Subcutaneous abdominal adipose tissue (tissue), 5 donors: ENCODE results near the gene EXOC3.
"Not testable (repeated sequence)": the region's sequence is repeated elsewhere in the genome, so short reads cannot be mapped to it uniquely, and the experiment has no call there.

Source experiments
- H3K27ac ChIP-seq: one replicate; pipeline ENCODE4 v1.7.0; 2013; ENCODE audit warnings: low read depth, mild to moderate bottlenecking, inconsistent platforms, low read length, moderate library complexity
- H3K27me3 ChIP-seq, 5 donors: one replicate each; pipeline ENCODE4 v1.7.0; 2013; ENCODE audit warnings: low read length in 5 of 5, inconsistent platforms in 1 of 5; ENCODE audit not compliant: control insufficient read depth in 5 of 5, insufficient read depth in 4 of 5
- H3K36me3 ChIP-seq, 5 donors: one replicate each; pipeline ENCODE4 v1.7.0; 2013; ENCODE audit warnings: low read length in 5 of 5; ENCODE audit not compliant: control insufficient read depth in 5 of 5, insufficient read depth in 5 of 5
- H3K4me1 ChIP-seq, 5 donors: one replicate each; pipeline ENCODE4 v1.7.0; 2013; ENCODE audit warnings: low read length in 5 of 5, mild to moderate bottlenecking in 3 of 5, moderate library complexity in 1 of 5; ENCODE audit not compliant: control insufficient read depth in 5 of 5, insufficient read depth in 5 of 5
- H3K4me3 ChIP-seq, 5 donors: one replicate each; pipeline ENCODE4 v1.7.0; 2013; ENCODE audit warnings: low read length in 5 of 5, low read depth in 1 of 5
- H3K9ac ChIP-seq, 5 donors: one replicate each; pipeline ENCODE4 v1.7.0; 2013; ENCODE audit warnings: low read length in 5 of 5, mild to moderate bottlenecking in 4 of 5, moderate library complexity in 3 of 5
- H3K9me3 ChIP-seq, 5 donors: one replicate each; pipeline ENCODE4 v1.7.0; 2013; ENCODE audit warnings: low read length in 5 of 5; ENCODE audit not compliant: control insufficient read depth in 5 of 5
- donor health status: healthy.
- donor health status: healthy.
- donor health status: healthy.
- donor health status: healthy.
- donor health status: healthy.

EXOC3 gene

GRCh38 chr5:399296-400281 is 43.4 kb upstream of the EXOC3 start:
- Histone ChIP-seq H3K4me1 (peaks cover 4 to 23% (median 13%) of the 10 kb centered on the region in 5 donors), H3K9ac (peak overlapping the region in 2 of 5 donors; percentile 1 to 53), H3K9me3 (no peaks in the 10 kb centered on the region), H3K27ac (no peak overlapping the region), H3K4me3 (peak overlapping the region; percentile 13 to 52 (median 45)), H3K36me3 (no peaks in the 10 kb centered on the region), H3K27me3 (peaks cover 4 to 24% (median 14%) of the 10 kb centered on the region in 5 donors)

- Histone ChIP-seq H3K9ac (peak overlapping the region in 2 of 5 donors; percentile 1 to 53), H3K36me3 (no peaks in the 10 kb centered on the region), H3K27ac (no peak overlapping the region), H3K27me3 (peaks cover 4 to 26% (median 14%) of the 10 kb centered on the region in 5 donors), H3K4me1 (peaks cover 4 to 23% (median 13%) of the 10 kb centered on the region in 5 donors), H3K9me3 (no peaks in the 10 kb centered on the region), H3K4me3 (peak overlapping the region; percentile 13 to 52 (median 45))
These were observed 42.5 kb upstream of the EXOC3 start for GRCh38 chr5:400282-401145.

- no peak overlapping the region for H3K9ac ChIP-seq
- H3K36me3 ChIP-seq = no peaks in the 10 kb centered on the region
- H3K9me3 ChIP-seq = no peaks in the 10 kb centered on the region
- peaks cover 4 to 26% (median 14%) of the 10 kb centered on the region in 5 donors for H3K27me3 ChIP-seq
- peaks cover 4 to 23% (median 13%) of the 10 kb centered on the region in 5 donors for H3K4me1 ChIP-seq
- H3K4me3 ChIP-seq = no peak overlapping the region
- no peak overlapping the region for H3K27ac ChIP-seq
These were observed 41.6 kb upstream of the EXOC3 start for GRCh38 chr5:401146-402034.

- H3K9me3 ChIP-seq, H3K36me3 ChIP-seq, H3K27ac ChIP-seq, H3K4me3 ChIP-seq, H3K9ac ChIP-seq: not testable (repeated sequence)
- Histone ChIP-seq H3K27me3 (peaks cover 4 to 26% (median 14%) of the 10 kb centered on the region in 5 donors), H3K4me1 (peaks cover 4 to 23% (median 13%) of the 10 kb centered on the region in 5 donors)
These were observed 40.8 kb upstream of the EXOC3 start for GRCh38 chr5:402219-402614.

- Histone ChIP-seq H3K4me3 (peak overlapping the region in 1 of 5 donors; percentile 27), H3K9ac (no peak overlapping the region), H3K4me1 (peaks cover 4 to 23% (median 13%) of the 10 kb centered on the region in 5 donors), H3K9me3 (no peaks in the 10 kb centered on the region), H3K36me3 (no peaks in the 10 kb centered on the region), H3K27ac (no peak overlapping the region), H3K27me3 (peaks cover 4 to 26% (median 14%) of the 10 kb centered on the region in 5 donors)
These were observed 40.2 kb upstream of the EXOC3 start for GRCh38 chr5:402615-403359.

- H3K36me3 ChIP-seq = no peaks in the 10 kb centered on the region
- peaks cover 4 to 23% (median 13%) of the 10 kb centered on the region in 5 donors for H3K4me1 ChIP-seq
- H3K9ac ChIP-seq = no peak overlapping the region
- H3K4me3 ChIP-seq = no peak overlapping the region
- H3K27me3 ChIP-seq = peaks cover 4 to 26% (median 12%) of the 10 kb centered on the region in 5 donors
- no peaks in the 10 kb centered on the region for H3K9me3 ChIP-seq
- H3K27ac ChIP-seq = no peak overlapping the region
These were observed 39.0 kb upstream of the EXOC3 start for GRCh38 chr5:403995-404394.

GRCh38 chr5:404666-405241 is 38.2 kb upstream of the EXOC3 start:
- Histone ChIP-seq H3K4me3 (no peak overlapping the region), H3K27me3 (peaks cover 4 to 21% (median 11%) of the 10 kb centered on the region in 5 donors), H3K36me3 (no peaks in the 10 kb centered on the region), H3K4me1 (peaks cover 4 to 16% (median 8%) of the 10 kb centered on the region in 5 donors), H3K27ac (no peak overlapping the region), H3K9ac (no peak overlapping the region), H3K9me3 (no peaks in the 10 kb centered on the region)

GRCh38 chr5:405421-405820 is 37.6 kb upstream of the EXOC3 start:
- Histone ChIP-seq H3K9me3 (no peaks in the 10 kb centered on the region), H3K4me3 (no peak overlapping the region), H3K27me3 (peaks cover 4 to 16% (median 11%) of the 10 kb centered on the region in 5 donors), H3K27ac (no peak overlapping the region), H3K36me3 (no peaks in the 10 kb centered on the region), H3K9ac (no peak overlapping the region), H3K4me1 (peaks cover 0 to 10% (median 2%) of the 10 kb centered on the region in 5 donors)
